KMS-11 (cell line): Measurements from ENCODE around the gene RBM8A.

Source experiments
- H2AFZ ChIP-seq: fragments of 200-600 bp; sonication (generic); 2 replicates; pipeline ENCODE4 v1.6.1; 2016; ENCODE audit warnings: antibody characterized with exemption, mixed run types, low read depth
- H3K27ac ChIP-seq: fragments of 200-600 bp; sonication (generic); 2 replicates; pipeline ENCODE4 v1.6.1; 2016; ENCODE audit warnings: mild to moderate bottlenecking, mixed run types
- H3K27me3 ChIP-seq: fragments of 200-600 bp; sonication (generic); 2 replicates; pipeline ENCODE4 v1.6.1; 2017; ENCODE audit warnings: mild to moderate bottlenecking, low read depth, mixed run types, moderate library complexity; ENCODE audit not compliant: insufficient read depth
- H3K36me3 ChIP-seq: fragments of 200-600 bp; sonication (generic); 2 replicates; pipeline ENCODE4 v1.6.1; 2017; ENCODE audit warnings: mild to moderate bottlenecking, mixed run types; ENCODE audit not compliant: insufficient read depth
- H3K4me1 ChIP-seq: fragments of 200-600 bp; sonication (generic); 2 replicates; pipeline ENCODE4 v1.6.1; 2016; ENCODE audit warnings: mild to moderate bottlenecking, low read depth, mixed run types; ENCODE audit not compliant: poor library complexity, severe bottlenecking
- H3K4me2 ChIP-seq: fragments of 200-600 bp; sonication (generic); 2 replicates; pipeline ENCODE4 v1.7.0; 2016; ENCODE audit warnings: mild to moderate bottlenecking, mixed run types
- H3K4me3 ChIP-seq: fragments of 200-600 bp; sonication (generic); IDR thresholded peaks from 2 replicates; pipeline ENCODE4 v1.6.1; 2017; ENCODE audit warnings: low read depth, low read length, mixed read lengths; ENCODE audit not compliant: insufficient read depth
- H3K79me2 ChIP-seq: fragments of 200-600 bp; sonication (generic); 2 replicates; pipeline ENCODE4 v1.6.1; 2016; ENCODE audit warnings: low read depth, mixed run types; ENCODE audit not compliant: insufficient read depth
- H3K9ac ChIP-seq: fragments of 200-600 bp; sonication (generic); 2 replicates; pipeline ENCODE4 v1.6.1; 2016; ENCODE audit warnings: mild to moderate bottlenecking, mixed run types
- H4K20me1 ChIP-seq: fragments of 200-600 bp; sonication (generic); 2 replicates; pipeline ENCODE4 v1.6.1; 2016; ENCODE audit warnings: mild to moderate bottlenecking, mixed run types; ENCODE audit not compliant: insufficient read depth
- TF ChIP-seq, protein P1 (sequence below): fragments of 200-600 bp; sonication (generic); conservative IDR thresholded peaks from 2 replicates; pipeline ENCODE4 v1.6.1; 2017; ENCODE audit warnings: low read depth, mild to moderate bottlenecking, antibody characterized with exemption, low read length, moderate library complexity, mixed read lengths

Gene RBM8A

DNA sequence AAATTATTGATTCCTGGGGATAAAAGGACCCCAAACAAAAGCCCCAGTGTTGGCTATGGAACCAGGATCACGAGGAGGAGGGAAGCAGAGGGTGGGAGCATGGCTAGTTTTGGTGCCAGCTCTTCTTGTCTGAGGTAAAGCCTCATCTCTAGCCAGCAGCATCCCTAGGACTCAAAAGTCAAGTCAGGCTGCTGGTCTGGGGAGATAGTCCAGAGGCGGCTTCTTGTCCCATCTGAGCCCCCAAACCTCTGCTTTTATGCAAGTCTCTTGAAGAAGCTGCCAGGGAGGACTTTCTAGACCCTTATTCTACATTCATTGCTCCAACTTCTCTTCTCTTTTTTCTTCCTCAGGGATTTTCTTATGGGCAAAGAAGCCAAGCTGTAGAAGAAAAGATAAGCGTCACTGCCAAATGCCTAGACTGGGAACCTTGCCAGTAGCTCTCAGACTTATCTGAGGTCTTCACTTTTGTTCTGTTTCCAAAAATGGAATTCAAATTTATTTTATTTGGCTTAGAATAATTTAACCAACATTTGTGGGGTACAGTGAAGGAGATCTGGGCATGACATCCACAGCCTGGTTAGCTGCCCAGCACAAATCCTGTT is 34.7 kb downstream of the RBM8A start:
- peak overlapping the region; percentile 38; the same call in 1 of the 2 replicates for H2AFZ ChIP-seq
- peaks cover 9% of the 10 kb centered on the region for H3K4me1 ChIP-seq
- no peaks in the 10 kb centered on the region for H3K79me2 ChIP-seq
- no peak overlapping the region for H3K4me3 ChIP-seq
- H3K27ac ChIP-seq, result no peak overlapping the region
- no peaks in the 10 kb centered on the region for H3K36me3 ChIP-seq
- no peak overlapping the region for H3K4me2 ChIP-seq
- no peaks in the 10 kb centered on the region for H3K27me3 ChIP-seq
- no peak overlapping the region for H3K9ac ChIP-seq
- TF ChIP-seq, protein P1, sequence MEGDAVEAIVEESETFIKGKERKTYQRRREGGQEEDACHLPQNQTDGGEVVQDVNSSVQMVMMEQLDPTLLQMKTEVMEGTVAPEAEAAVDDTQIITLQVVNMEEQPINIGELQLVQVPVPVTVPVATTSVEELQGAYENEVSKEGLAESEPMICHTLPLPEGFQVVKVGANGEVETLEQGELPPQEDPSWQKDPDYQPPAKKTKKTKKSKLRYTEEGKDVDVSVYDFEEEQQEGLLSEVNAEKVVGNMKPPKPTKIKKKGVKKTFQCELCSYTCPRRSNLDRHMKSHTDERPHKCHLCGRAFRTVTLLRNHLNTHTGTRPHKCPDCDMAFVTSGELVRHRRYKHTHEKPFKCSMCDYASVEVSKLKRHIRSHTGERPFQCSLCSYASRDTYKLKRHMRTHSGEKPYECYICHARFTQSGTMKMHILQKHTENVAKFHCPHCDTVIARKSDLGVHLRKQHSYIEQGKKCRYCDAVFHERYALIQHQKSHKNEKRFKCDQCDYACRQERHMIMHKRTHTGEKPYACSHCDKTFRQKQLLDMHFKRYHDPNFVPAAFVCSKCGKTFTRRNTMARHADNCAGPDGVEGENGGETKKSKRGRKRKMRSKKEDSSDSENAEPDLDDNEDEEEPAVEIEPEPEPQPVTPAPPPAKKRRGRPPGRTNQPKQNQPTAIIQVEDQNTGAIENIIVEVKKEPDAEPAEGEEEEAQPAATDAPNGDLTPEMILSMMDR, result no peak
- no peaks in the 10 kb centered on the region for H4K20me1 ChIP-seq

DNA sequence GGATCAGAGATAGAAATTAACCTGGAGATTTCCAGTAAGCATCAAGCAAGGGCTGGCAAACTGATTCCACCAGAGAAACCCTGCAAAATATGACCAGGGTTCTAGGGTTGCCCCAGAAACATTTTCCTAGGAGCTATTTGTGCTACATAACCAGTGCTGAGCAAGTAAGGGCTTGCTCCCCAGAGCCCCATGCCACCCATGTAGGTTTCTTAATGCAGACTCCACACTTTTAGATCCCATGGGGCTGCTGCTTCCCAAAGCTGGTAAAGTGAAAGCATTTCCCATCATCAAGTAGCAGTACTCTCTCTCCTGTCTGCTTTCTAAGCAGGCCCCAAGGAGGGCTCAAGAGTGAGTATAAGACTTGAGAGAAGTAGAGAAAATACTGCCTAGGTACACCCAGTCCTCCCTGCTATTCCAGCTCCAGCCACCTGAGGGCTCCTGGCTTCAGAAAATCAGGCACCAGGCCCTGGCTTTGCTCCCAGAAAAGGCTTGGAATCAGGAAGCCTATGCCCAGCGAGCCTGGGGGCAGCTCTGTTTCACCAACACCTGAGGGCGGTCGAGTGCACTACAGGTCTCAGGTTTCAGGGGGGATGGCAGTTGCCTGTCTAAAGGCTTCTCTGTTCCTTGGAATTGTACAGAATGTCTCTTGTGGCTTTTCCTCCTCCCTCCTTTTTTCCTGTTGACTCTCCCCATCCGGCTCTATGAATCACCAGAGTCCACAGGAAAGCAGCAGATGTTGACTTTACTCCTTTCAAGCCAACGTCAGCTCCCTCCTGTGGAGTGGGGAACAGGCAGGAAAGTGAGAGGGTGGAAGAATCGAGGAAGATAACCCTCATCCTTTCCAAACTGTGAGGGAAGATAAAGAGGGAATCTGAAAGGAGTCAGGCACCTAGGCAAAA is 35.4 kb downstream of the RBM8A start:
- no peaks in the 10 kb centered on the region for H3K79me2 ChIP-seq
- no peak overlapping the region for H3K9ac ChIP-seq
- H3K27me3 ChIP-seq, result no peaks in the 10 kb centered on the region
- no peaks in the 10 kb centered on the region for H4K20me1 ChIP-seq
- H2AFZ ChIP-seq, result peak overlapping the region; percentile 38; the same call in 1 of the 2 replicates
- no peak overlapping the region for H3K4me2 ChIP-seq
- no peak overlapping the region for H3K27ac ChIP-seq
- TF ChIP-seq, protein P1, result peak; percentile 100
- peaks cover 9% of the 10 kb centered on the region for H3K4me1 ChIP-seq
- no peak overlapping the region for H3K4me3 ChIP-seq
- no peaks in the 10 kb centered on the region for H3K36me3 ChIP-seq

DNA sequence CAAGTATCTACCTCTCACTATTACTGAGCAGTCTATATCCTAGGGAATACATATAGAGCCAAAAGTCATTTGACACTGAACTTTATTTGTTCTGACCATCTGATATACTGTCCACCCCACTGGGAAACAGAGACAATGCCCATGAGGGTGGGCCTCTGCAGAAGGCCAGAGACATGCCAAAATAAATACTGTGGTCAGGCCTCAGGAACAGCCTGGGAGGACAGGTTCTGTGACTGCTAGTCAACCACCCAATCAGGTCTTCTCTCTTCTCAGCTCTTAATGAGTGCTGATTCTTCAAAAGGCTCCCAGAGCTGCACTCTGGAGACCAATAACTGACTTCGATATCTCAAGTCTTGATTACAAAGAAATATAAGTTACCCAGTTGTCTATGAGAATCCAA is 36.1 kb downstream of the RBM8A start:
- Histone ChIP-seq H4K20me1 (no peaks in the 10 kb centered on the region), H3K9ac (no peak overlapping the region), H2AFZ (peak overlapping the region; percentile 38; the same call in 1 of the 2 replicates), H3K36me3 (no peaks in the 10 kb centered on the region), H3K4me3 (no peak overlapping the region), H3K4me2 (no peak overlapping the region), H3K27ac (no peak overlapping the region), H3K27me3 (no peaks in the 10 kb centered on the region), H3K4me1 (peaks cover 13% of the 10 kb centered on the region), H3K79me2 (no peaks in the 10 kb centered on the region)
- TF ChIP-seq, protein P1, result no peak

DNA sequence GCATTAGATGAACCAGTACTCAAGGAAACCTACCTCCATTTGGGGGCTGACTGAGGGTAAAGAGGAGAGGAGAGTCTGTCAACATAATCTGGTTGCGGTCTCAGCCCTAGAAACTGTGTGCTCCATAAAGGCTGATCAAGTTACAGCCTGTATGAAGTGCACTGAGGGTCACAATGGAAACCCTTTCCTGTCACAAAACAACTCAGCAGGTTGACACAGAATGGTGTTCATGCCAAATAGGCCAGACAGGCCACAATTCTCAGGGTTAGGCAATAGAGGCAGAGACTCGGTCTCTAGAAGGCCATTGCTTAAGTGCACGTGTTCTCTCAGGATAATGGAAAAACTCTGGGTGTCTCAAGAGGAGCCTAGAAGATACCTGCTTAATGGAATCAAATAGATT is 37.6 kb downstream of the RBM8A start:
- TF ChIP-seq, protein P1, result no peak
- Histone ChIP-seq H4K20me1 (no peaks in the 10 kb centered on the region), H3K9ac (no peak overlapping the region), H3K4me3 (no peak overlapping the region), H3K36me3 (no peaks in the 10 kb centered on the region), H3K79me2 (no peaks in the 10 kb centered on the region), H3K27me3 (peaks cover 9% of the 10 kb centered on the region), H2AFZ (no peak overlapping the region), H3K4me1 (peaks cover 20% of the 10 kb centered on the region), H3K27ac (no peak overlapping the region), H3K4me2 (no peak overlapping the region)
